GM19043 (cell line): ENCODE measurements around the gene INHBE.
"Not testable (repeated sequence)": the region's sequence is repeated elsewhere in the genome, so short reads cannot be mapped to it uniquely, and the experiment has no call there.

Experiments
- ATAC-seq: cut with Tn5 transposase; IDR thresholded peaks from one replicate; pipeline ENCODE4 v1.9.1; 2021; ENCODE audit warnings: low read depth; ENCODE audit not compliant: unreplicated experiment

The INHBE gene

GRCh38 chr12:57491393-57492280 lies 36.5 kb downstream of the INHBE start:
- ATAC-seq: no peak

- not testable (repeated sequence) for ATAC-seq
Measured at GRCh38 chr12:57495051-57495701, 40.1 kb downstream of the INHBE start.

GRCh38 chr12:57496822-57497221 lies 41.7 kb downstream of the INHBE start:
- ATAC-seq: no peak

- ATAC-seq: no peak
Measured at GRCh38 chr12:57497223-57498131, 42.4 kb downstream of the INHBE start.

- no peak for ATAC-seq
Measured at GRCh38 chr12:57498132-57498502, 43.0 kb downstream of the INHBE start.

GRCh38 chr12:57498571-57498970 lies 43.5 kb downstream of the INHBE start:
- ATAC-seq: no peak

- ATAC-seq: no peak
Measured at GRCh38 chr12:57500213-57500612, 45.1 kb downstream of the INHBE start.

GRCh38 chr12:57502311-57502969 lies 47.3 kb downstream of the INHBE start:
- not testable (repeated sequence) for ATAC-seq

GRCh38 chr12:57506541-57506940 lies 51.4 kb downstream of the INHBE start:
- ATAC-seq: not testable (repeated sequence)
